ENCODE results near the gene CTXND1.

Gene CTXND1

GRCh38 chr15:80208758-80209734, 43.0 kb downstream of the CTXND1 start:
- DNase-seq (ENCODE audit: low read depth), result no peak

GRCh38 chr15:80207887-80208286, 44.1 kb downstream of the CTXND1 start:
- DNase-seq (ENCODE audit: low read depth), result no peak

- no peak for DNase-seq (ENCODE audit: low read depth)
Observed at GRCh38 chr15:80204231-80204630, 47.8 kb downstream of the CTXND1 start.

- DNase-seq (ENCODE audit: low read depth), result no peak
Observed at GRCh38 chr15:80203361-80203885, 48.6 kb downstream of the CTXND1 start.

GRCh38 chr15:80202641-80203360, 49.2 kb downstream of the CTXND1 start:
- DNase-seq (ENCODE audit: low read depth), result no peak

- no peak for DNase-seq (ENCODE audit: low read depth)
Observed at GRCh38 chr15:80202016-80202315, 50.0 kb downstream of the CTXND1 start.

- DNase-seq (ENCODE audit: low read depth), result no peak
Observed at GRCh38 chr15:80201256-80202015, 50.6 kb downstream of the CTXND1 start.

- no peak for DNase-seq (ENCODE audit: low read depth)
Observed at GRCh38 chr15:80199869-80200268, 52.1 kb downstream of the CTXND1 start.

- DNase-seq (ENCODE audit: low read depth), result no peak
Observed at GRCh38 chr15:80199366-80199765, 52.6 kb downstream of the CTXND1 start.

- DNase-seq (ENCODE audit: low read depth), result no peak
Observed at GRCh38 chr15:80194914-80195313, 57.1 kb downstream of the CTXND1 start.

GRCh38 chr15:80194186-80194585, 57.8 kb downstream of the CTXND1 start:
- no peak for DNase-seq (ENCODE audit: low read depth)

GRCh38 chr15:80191897-80192595, 60.0 kb downstream of the CTXND1 start:
- DNase-seq (ENCODE audit: low read depth), result no peak

GRCh38 chr15:80191198-80191597, 60.8 kb downstream of the CTXND1 start:
- no peak for DNase-seq (ENCODE audit: low read depth)

GRCh38 chr15:80188251-80188650, 63.8 kb downstream of the CTXND1 start:
- no peak for DNase-seq (ENCODE audit: low read depth)

GRCh38 chr15:80186597-80186996, 65.4 kb downstream of the CTXND1 start:
- DNase-seq (ENCODE audit: low read depth), result no peak

- no peak for DNase-seq (ENCODE audit: low read depth)
Observed at GRCh38 chr15:80186066-80186465, 65.9 kb downstream of the CTXND1 start.

- DNase-seq (ENCODE audit: low read depth), result no peak
Observed at GRCh38 chr15:80185152-80185551, 66.9 kb downstream of the CTXND1 start.

GRCh38 chr15:80184554-80184953, 67.5 kb downstream of the CTXND1 start:
- no peak for DNase-seq (ENCODE audit: low read depth)

GRCh38 chr15:80183886-80184285, 68.1 kb downstream of the CTXND1 start:
- DNase-seq (ENCODE audit: low read depth), result no peak

GRCh38 chr15:80183306-80183705, 68.7 kb downstream of the CTXND1 start:
- DNase-seq (ENCODE audit: low read depth), result no peak

- DNase-seq (ENCODE audit: low read depth), result no peak
Observed at GRCh38 chr15:80182611-80183261, 69.3 kb downstream of the CTXND1 start.

Data from stimulated activated CD4-positive, alpha-beta T cell treated with anti-CD3 and anti-CD28 coated beads, Interleukin-2, amount 100 ng/mL, for 4 hours (primary cell).